ENCODE measurements around the gene HSD11B2.

- TF ChIP-seq, protein P1, sequence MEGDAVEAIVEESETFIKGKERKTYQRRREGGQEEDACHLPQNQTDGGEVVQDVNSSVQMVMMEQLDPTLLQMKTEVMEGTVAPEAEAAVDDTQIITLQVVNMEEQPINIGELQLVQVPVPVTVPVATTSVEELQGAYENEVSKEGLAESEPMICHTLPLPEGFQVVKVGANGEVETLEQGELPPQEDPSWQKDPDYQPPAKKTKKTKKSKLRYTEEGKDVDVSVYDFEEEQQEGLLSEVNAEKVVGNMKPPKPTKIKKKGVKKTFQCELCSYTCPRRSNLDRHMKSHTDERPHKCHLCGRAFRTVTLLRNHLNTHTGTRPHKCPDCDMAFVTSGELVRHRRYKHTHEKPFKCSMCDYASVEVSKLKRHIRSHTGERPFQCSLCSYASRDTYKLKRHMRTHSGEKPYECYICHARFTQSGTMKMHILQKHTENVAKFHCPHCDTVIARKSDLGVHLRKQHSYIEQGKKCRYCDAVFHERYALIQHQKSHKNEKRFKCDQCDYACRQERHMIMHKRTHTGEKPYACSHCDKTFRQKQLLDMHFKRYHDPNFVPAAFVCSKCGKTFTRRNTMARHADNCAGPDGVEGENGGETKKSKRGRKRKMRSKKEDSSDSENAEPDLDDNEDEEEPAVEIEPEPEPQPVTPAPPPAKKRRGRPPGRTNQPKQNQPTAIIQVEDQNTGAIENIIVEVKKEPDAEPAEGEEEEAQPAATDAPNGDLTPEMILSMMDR (conservative IDR thresholded peaks at IDR 0.05; ENCODE audit: low read depth, low read length) = no peak
- no peak for TF ChIP-seq EZH2 (IDR thresholded peaks at IDR 0.05; ENCODE audit: low read length, unreplicated experiment)
- no peak for TF ChIP-seq EZH2phosphoT487 (IDR thresholded peaks at IDR 0.05; ENCODE audit: borderline replicate concordance, low read length)
Observed at GRCh38 chr16:67388591-67388990, 42.3 kb upstream of the HSD11B2 start.
